ENCODE measurements around the gene KDM3B. TPM values are rescaled to one million over a fixed set of nuclear protein-coding genes. Genes with fewer than 3 reads are reported as not detected.
A peak's percentile ranks its signal among the peaks of the same experiment; 100 is the strongest.

Gene KDM3B
- total and polyA plus RNA-seq, 2 donors (not counting 1 experiment from before 2014, with no cell fraction given), result 23.6 to 49.4 TPM

DNA sequence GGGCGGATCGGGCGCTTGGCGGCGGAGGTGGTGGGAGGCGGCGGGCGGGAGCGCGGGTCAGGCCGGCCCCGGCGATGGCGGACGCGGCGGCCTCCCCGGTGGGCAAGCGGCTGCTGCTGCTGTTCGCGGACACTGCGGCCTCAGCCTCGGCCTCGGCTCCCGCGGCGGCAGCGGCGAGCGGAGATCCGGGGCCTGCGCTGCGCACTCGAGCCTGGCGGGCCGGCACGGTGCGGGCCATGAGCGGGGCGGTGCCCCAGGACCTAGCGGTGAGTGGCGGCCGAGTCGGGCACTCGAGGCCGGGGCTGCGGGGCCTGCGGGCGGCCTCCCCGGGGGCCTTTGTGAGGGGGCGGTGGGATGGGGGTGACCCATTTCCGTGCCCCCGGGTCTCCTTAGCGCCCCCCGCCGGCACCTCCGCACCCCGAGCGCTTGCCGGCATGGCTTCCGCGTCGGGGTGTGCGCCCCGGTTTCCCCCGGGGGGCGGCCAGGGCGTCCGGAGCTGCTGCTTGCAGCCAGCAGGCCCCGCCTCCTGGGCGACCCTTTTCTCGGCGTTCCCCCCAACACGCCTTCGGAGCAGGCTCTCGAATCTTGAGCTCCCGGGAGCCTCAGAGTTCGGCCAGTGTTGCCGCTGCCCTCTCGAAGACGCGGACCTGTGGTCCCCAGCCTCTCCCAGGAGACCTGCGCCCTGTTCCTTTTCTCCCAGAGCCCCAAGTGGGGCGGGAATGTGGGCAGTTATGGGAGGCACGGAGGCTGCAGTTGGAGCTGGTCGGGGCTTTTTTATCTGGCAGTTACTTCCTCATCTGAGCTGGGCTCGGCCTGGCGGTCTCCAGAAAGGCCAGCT, 456 bp downstream of the KDM3B start:
- H3K4me1 ChIP-seq (ENCODE audit: control insufficient read depth, extremely low read depth, insufficient read depth, low read length), result no peaks in the 10 kb centered on the region
- H3K79me2 ChIP-seq (ENCODE audit: control insufficient read depth, insufficient read depth, low read length), result peaks cover 46% of the 10 kb centered on the region
- TF ChIP-seq, protein P1, sequence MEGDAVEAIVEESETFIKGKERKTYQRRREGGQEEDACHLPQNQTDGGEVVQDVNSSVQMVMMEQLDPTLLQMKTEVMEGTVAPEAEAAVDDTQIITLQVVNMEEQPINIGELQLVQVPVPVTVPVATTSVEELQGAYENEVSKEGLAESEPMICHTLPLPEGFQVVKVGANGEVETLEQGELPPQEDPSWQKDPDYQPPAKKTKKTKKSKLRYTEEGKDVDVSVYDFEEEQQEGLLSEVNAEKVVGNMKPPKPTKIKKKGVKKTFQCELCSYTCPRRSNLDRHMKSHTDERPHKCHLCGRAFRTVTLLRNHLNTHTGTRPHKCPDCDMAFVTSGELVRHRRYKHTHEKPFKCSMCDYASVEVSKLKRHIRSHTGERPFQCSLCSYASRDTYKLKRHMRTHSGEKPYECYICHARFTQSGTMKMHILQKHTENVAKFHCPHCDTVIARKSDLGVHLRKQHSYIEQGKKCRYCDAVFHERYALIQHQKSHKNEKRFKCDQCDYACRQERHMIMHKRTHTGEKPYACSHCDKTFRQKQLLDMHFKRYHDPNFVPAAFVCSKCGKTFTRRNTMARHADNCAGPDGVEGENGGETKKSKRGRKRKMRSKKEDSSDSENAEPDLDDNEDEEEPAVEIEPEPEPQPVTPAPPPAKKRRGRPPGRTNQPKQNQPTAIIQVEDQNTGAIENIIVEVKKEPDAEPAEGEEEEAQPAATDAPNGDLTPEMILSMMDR (conservative IDR thresholded peaks at IDR 0.05 in 1 of 2, IDR thresholded peaks at IDR 0.05 in 1 of 2; ENCODE audit: low read depth in 1 of 2, low read length in 2 of 2), result peak; percentile 13 to 18
- TF ChIP-seq EZH2 (IDR thresholded peaks at IDR 0.05; ENCODE audit: low read length, missing control alignments), result no peak
- peak overlapping the region; percentile 73 for H3K27ac ChIP-seq (ENCODE audit: insufficient read depth, low read length)
- H2AFZ ChIP-seq (ENCODE audit: low read length), result peak overlapping the region; percentile 37
- H3K9me3 ChIP-seq (ENCODE audit: control insufficient read depth, insufficient read depth, low read depth, low read length), result peaks cover 3% of the 10 kb centered on the region
- DNase-seq (ENCODE audit: low read depth in 2 of 2), result peak; percentile 56
- H3K36me3 ChIP-seq (ENCODE audit: control insufficient read depth, insufficient read depth, low read length), result peaks cover 6% of the 10 kb centered on the region
- peak overlapping the region; percentile 60 for H3K4me2 ChIP-seq (ENCODE audit: extremely low read depth, insufficient read depth, low read length)
- H3K9ac ChIP-seq (ENCODE audit: insufficient read depth, low read length), result peak overlapping the region; percentile 83
- no peaks in the 10 kb centered on the region for H4K20me1 ChIP-seq (ENCODE audit: control insufficient read depth, extremely low read depth, insufficient read depth, low read length)
- H3K4me3 ChIP-seq (replicated peaks in 1 of 4; ENCODE audit: control extremely low read depth in 1 of 4, insufficient read depth in 1 of 4, low read depth in 3 of 4, low read length in 4 of 4), result peak overlapping the region; percentile 67 to 95 (median 84)
- no peaks in the 10 kb centered on the region for H3K27me3 ChIP-seq (ENCODE audit: control insufficient read depth, insufficient read depth, low read length)

DNA sequence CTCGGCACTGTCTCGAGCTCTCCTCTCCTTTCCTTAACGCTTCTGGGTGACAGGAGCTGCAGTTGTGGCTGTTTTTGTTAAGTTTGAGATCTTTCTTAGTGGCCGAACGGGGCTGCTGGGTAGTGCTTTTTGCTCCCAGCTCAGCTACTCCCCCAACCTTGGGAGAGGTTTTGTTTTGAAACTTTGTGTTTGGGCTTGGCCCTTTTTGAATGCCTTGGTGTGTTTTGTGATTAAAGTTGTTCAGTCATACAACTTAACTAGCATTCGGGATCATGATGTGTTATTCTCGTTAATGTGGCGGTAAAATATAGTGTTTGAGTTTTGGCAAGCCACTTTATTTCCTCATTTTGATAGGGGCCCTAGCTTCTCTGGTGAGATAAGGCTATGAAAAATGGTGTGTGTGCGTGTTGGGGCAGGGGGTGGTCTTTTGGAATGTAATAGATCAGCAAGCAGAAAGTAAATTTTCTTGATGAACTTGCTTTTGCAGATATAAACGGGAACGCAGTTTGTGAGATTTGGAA, 1.1 kb downstream of the KDM3B start:
- Histone ChIP-seq H3K9ac (ENCODE audit: insufficient read depth, low read length) (peak overlapping the region; percentile 83), H3K27me3 (ENCODE audit: control insufficient read depth, insufficient read depth, low read length) (no peaks in the 10 kb centered on the region), H3K27ac (ENCODE audit: insufficient read depth, low read length) (peak overlapping the region; percentile 73), H3K4me2 (ENCODE audit: extremely low read depth, insufficient read depth, low read length) (peak overlapping the region; percentile 60), H3K79me2 (ENCODE audit: control insufficient read depth, insufficient read depth, low read length) (peaks cover 52% of the 10 kb centered on the region), H2AFZ (ENCODE audit: low read length) (peak overlapping the region; percentile 36), H4K20me1 (ENCODE audit: control insufficient read depth, extremely low read depth, insufficient read depth, low read length) (no peaks in the 10 kb centered on the region), H3K9me3 (ENCODE audit: control insufficient read depth, insufficient read depth, low read depth, low read length) (peaks cover 3% of the 10 kb centered on the region), H3K4me3 (replicated peaks in 1 of 4; ENCODE audit: control extremely low read depth in 1 of 4, insufficient read depth in 1 of 4, low read depth in 3 of 4, low read length in 4 of 4) (peak overlapping the region; percentile 67 to 95 (median 84)), H3K36me3 (ENCODE audit: control insufficient read depth, insufficient read depth, low read length) (peaks cover 2% of the 10 kb centered on the region), H3K4me1 (ENCODE audit: control insufficient read depth, extremely low read depth, insufficient read depth, low read length) (no peaks in the 10 kb centered on the region)
- TF ChIP-seq, protein P1 (conservative IDR thresholded peaks at IDR 0.05 in 1 of 2, IDR thresholded peaks at IDR 0.05 in 1 of 2; ENCODE audit: low read depth in 1 of 2, low read length in 2 of 2), result no peak
- TF ChIP-seq EZH2 (IDR thresholded peaks at IDR 0.05; ENCODE audit: low read length, missing control alignments), result no peak
- DNase-seq (ENCODE audit: low read depth in 2 of 2), result no peak

DNA sequence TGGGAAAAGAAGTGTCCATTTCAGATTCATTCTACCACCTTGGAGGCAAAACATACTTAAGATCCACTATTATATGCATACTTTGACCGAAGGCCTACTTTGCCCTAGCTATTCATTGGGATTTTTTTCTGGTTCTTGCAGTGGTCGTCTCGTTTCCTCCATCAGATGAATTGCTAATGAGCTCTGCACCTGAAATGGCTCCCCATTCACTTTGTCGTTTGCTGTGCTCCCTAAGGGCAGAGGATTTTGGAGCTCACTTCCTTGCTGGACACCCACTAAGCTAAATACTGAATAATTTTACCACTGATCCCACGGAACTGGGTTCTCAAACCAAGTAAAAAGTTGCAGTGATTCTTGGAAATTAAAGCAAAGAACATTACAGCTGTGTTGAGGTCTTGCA, 1.9 kb downstream of the KDM3B start:
- H2AFZ ChIP-seq (ENCODE audit: low read length), result no peak overlapping the region
- H3K4me1 ChIP-seq (ENCODE audit: control insufficient read depth, extremely low read depth, insufficient read depth, low read length), result no peaks in the 10 kb centered on the region
- H3K9me3 ChIP-seq (ENCODE audit: control insufficient read depth, insufficient read depth, low read depth, low read length), result peaks cover 3% of the 10 kb centered on the region
- no peaks in the 10 kb centered on the region for H4K20me1 ChIP-seq (ENCODE audit: control insufficient read depth, extremely low read depth, insufficient read depth, low read length)
- TF ChIP-seq, protein P1 (conservative IDR thresholded peaks at IDR 0.05 in 1 of 2, IDR thresholded peaks at IDR 0.05 in 1 of 2; ENCODE audit: low read depth in 1 of 2, low read length in 2 of 2), result no peak
- no peak for TF ChIP-seq EZH2 (IDR thresholded peaks at IDR 0.05; ENCODE audit: low read length, missing control alignments)
- H3K4me2 ChIP-seq (ENCODE audit: extremely low read depth, insufficient read depth, low read length), result peak overlapping the region; percentile 60
- H3K4me3 ChIP-seq (replicated peaks in 1 of 4; ENCODE audit: control extremely low read depth in 1 of 4, insufficient read depth in 1 of 4, low read depth in 3 of 4, low read length in 4 of 4), result peak overlapping the region; percentile 67 to 95 (median 84)
- no peak overlapping the region for H3K27ac ChIP-seq (ENCODE audit: insufficient read depth, low read length)
- no peaks in the 10 kb centered on the region for H3K27me3 ChIP-seq (ENCODE audit: control insufficient read depth, insufficient read depth, low read length)
- H3K36me3 ChIP-seq (ENCODE audit: control insufficient read depth, insufficient read depth, low read length), result no peaks in the 10 kb centered on the region
- DNase-seq (ENCODE audit: low read depth in 2 of 2), result no peak
- H3K9ac ChIP-seq (ENCODE audit: insufficient read depth, low read length), result no peak overlapping the region
- H3K79me2 ChIP-seq (ENCODE audit: control insufficient read depth, insufficient read depth, low read length), result peaks cover 56% of the 10 kb centered on the region
